GM12801 (cell line): ENCODE measurements around the gene TOM1.

ENCODE experiments used
- CTCF ChIP-seq: IDR thresholded peaks from one replicate; pipeline ENCODE4 v1.5.1; 2011; ENCODE audit warnings: control low read depth; ENCODE audit not compliant: insufficient read length; ENCODE audit errors: extremely low read depth

The TOM1 gene

GRCh38 chr22:35349704-35350538, 50.2 kb downstream of the TOM1 start:
- TF ChIP-seq CTCF, result no peak

GRCh38 chr22:35350539-35351503, 51.1 kb downstream of the TOM1 start:
- no peak for TF ChIP-seq CTCF

- TF ChIP-seq CTCF, result no peak
Observed at GRCh38 chr22:35352214-35353111, 52.8 kb downstream of the TOM1 start.

GRCh38 chr22:35353318-35353717, 53.6 kb downstream of the TOM1 start:
- no peak for TF ChIP-seq CTCF

- no peak for TF ChIP-seq CTCF
Observed at GRCh38 chr22:35354068-35354467, 54.4 kb downstream of the TOM1 start.

- no peak for TF ChIP-seq CTCF
Observed at GRCh38 chr22:35357883-35358621, 58.4 kb downstream of the TOM1 start.
